Neuron (in vitro differentiated cells): ENCODE data around the gene OXCT2.

Experiments
- H2AFZ ChIP-seq: one replicate; pipeline ENCODE4 v1.6.1; 2013; ENCODE audit warnings: low read depth, mild to moderate bottlenecking, inconsistent platforms, low read length, moderate library complexity
- H3K27me3 ChIP-seq: one replicate; pipeline ENCODE4 v1.6.1; 2013; ENCODE audit warnings: low read length; ENCODE audit not compliant: insufficient read depth
- H3K36me3 ChIP-seq: one replicate; pipeline ENCODE4 v1.6.1; 2013; ENCODE audit warnings: low read length; ENCODE audit not compliant: insufficient read depth
- H3K4me1 ChIP-seq: one replicate; pipeline ENCODE4 v1.6.1; 2013; ENCODE audit warnings: low read length; ENCODE audit not compliant: insufficient read depth
- H3K4me3 ChIP-seq: 2 replicates; pipeline ENCODE4 v1.5.1; 2013; ENCODE audit warnings: mild to moderate bottlenecking, low read length, moderate library complexity
- H3K9me3 ChIP-seq: one replicate; pipeline ENCODE4 v1.6.1; 2013; ENCODE audit warnings: low read length

Gene OXCT2

DNA sequence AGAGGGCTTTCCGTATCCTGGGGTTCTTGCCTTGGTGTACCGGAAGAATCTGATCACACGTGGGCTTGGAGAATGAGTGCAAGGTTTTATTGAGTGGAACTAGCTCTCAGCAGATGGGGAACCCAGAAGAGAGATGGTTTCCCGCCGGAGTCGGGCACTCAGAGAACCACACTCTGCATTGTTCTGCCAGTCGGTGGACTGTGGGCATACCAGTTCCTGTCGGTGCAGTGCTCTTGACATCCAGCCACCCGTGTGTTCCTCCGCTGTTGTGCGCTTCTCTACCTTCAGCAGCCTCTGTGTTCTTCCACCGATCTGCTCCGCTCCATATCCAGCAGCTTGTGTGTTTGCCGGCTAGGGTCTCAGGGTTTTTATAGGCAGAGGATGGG, 43.2 kb downstream of the OXCT2 start:
- Histone ChIP-seq H2AFZ (no peak overlapping the region), H3K4me1 (no peaks in the 10 kb centered on the region), H3K9me3 (peaks cover 4% of the 10 kb centered on the region), H3K27me3 (peaks cover 36% of the 10 kb centered on the region), H3K36me3 (no peaks in the 10 kb centered on the region), H3K4me3 (no peak overlapping the region)

DNA sequence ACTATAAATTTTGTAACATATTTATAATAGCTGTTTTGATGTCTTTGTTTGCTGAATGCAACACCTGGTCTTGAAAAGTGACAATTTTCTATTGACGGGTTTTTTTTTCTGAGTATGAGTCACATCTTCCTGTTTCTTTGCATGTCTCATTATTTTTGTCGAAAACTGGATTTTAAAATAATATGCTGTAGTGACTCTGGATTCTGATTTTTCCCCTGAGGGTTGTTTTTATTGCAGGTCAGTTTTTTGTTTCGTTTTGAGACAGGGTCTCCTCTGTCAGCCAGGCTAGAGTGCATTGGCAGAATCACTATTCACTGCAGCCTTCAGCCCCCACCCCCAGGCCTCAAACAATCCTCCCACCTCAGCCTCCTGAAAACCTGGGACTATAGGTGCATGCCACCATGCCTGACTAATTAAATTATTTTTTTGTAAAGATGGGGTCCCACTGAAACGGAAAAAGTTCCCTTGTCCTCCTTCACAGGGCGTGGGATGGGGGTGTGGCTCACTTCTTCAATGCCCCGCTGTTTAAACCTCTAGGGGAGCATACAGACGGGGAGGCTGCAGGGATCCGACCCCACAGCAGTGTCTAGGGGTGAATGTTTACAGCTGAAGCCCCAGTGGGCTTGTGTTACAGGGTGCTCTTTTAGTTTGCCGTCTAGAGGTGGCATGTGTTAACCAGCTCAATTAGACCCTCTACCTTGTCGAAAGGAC, 43.8 kb downstream of the OXCT2 start:
- no peak overlapping the region for H2AFZ ChIP-seq
- H3K27me3 ChIP-seq: peaks cover 35% of the 10 kb centered on the region
- peaks cover 4% of the 10 kb centered on the region for H3K9me3 ChIP-seq
- no peak overlapping the region for H3K4me3 ChIP-seq
- no peaks in the 10 kb centered on the region for H3K36me3 ChIP-seq
- no peaks in the 10 kb centered on the region for H3K4me1 ChIP-seq

GRCh38 chr1:39726600-39726999, 44.5 kb downstream of the OXCT2 start:
- no peak overlapping the region for H3K4me3 ChIP-seq
- no peak overlapping the region for H2AFZ ChIP-seq
- H3K4me1 ChIP-seq: no peaks in the 10 kb centered on the region
- H3K36me3 ChIP-seq: no peaks in the 10 kb centered on the region
- peaks cover 4% of the 10 kb centered on the region for H3K9me3 ChIP-seq
- H3K27me3 ChIP-seq: peaks cover 41% of the 10 kb centered on the region

DNA sequence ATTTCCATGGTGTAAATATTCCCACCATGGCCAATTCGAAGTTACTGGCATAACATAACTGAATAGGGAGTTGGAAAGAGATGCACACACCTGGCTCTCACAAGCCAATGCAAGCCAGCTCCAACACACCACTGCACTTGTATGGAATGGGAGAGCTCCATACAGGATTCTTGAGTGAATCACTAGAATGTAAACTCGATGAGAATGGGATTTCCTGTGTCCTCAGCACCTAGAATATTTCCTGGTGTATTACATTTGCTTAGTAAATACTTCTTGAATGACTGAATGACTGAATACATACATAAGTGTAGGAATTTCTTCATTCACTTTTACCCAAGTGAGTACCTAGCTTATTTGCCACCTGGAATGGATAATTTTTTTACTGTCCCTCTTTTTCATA, 48.7 kb downstream of the OXCT2 start:
- Histone ChIP-seq H3K36me3 (no peaks in the 10 kb centered on the region), H3K27me3 (peaks cover 33% of the 10 kb centered on the region), H3K4me1 (peaks cover 8% of the 10 kb centered on the region), H3K4me3 (no peak overlapping the region), H3K9me3 (no peaks in the 10 kb centered on the region), H2AFZ (no peak overlapping the region)

GRCh38 chr1:39721664-39722063, 49.5 kb downstream of the OXCT2 start:
- peaks cover 8% of the 10 kb centered on the region for H3K4me1 ChIP-seq
- H2AFZ ChIP-seq: no peak overlapping the region
- H3K9me3 ChIP-seq: no peaks in the 10 kb centered on the region
- H3K36me3 ChIP-seq: no peaks in the 10 kb centered on the region
- no peak overlapping the region for H3K4me3 ChIP-seq
- H3K27me3 ChIP-seq: peaks cover 26% of the 10 kb centered on the region

DNA sequence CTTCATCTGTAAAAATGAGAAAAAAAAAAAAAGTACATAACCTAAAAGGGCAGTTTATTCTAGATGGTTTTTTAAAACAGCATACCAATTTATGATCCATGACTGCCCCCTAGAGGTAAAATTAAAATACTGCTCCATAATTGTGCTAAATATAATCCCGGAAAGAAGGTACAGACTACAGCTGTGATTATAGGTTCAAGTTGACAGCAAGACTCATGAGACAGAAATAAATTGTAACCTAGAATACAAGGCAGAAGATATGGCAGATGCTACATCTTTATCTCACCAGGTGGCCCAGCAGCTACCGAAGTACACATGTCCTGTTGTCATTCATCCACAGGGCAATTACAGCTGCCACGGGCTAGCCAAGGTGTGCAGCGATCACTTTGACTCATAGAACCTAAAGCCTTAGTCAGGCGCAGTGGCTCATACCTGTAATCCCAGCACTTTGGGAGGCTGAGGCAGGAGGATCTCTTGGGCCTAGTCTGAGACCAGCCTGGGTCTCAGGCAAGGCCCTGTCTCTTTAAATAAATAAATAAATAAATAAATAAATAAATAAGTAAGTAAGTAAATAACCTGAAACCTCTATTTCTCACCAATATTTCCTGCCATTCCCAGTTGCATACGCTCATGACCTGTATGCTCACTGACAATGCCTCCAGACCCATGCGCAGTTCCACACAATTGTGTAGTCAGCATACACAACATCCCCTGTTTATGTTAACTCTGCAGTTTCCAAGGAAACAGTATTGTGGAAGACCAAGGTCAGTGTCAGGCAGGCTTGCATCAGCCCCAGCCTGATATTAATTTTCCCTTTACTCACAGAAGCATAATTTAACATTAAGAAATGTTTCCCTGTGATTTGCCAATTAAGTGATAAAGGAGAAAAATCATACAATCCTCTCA, 50.8 kb downstream of the OXCT2 start:
- no peaks in the 10 kb centered on the region for H3K36me3 ChIP-seq
- no peak overlapping the region for H2AFZ ChIP-seq
- H3K9me3 ChIP-seq: no peaks in the 10 kb centered on the region
- peaks cover 8% of the 10 kb centered on the region for H3K4me1 ChIP-seq
- H3K27me3 ChIP-seq: peaks cover 22% of the 10 kb centered on the region
- H3K4me3 ChIP-seq: no peak overlapping the region
